Measurements from ENCODE around the gene P4HA2. TPM values are rescaled to one million over a fixed set of nuclear protein-coding genes. Genes with fewer than 3 reads are reported as not detected.

Gene P4HA2
- total RNA-seq, 1 donor from 2014 or later = 50.6 TPM

DNA sequence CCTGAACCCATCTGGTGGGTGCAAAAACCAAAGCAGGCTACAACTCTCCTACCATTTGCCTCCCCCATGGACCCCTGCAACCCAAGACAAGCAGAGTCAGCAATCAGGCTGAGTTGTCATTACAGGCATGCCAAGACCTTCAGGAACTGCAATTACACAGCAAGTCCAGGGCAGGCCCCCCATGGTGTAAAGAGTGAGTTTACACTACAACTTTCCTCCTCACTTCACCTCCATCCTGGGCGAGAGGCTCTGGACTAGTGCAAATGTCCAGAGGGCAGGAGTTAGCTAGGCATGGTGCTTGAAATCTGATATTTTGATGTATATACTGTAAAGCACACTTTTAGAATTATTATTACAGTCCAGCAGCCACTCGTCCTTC lies 7.0 kb upstream of the P4HA2 start:
- H3K9me3 ChIP-seq (ENCODE audit: control insufficient read depth in 3 of 3, low read length in 3 of 3) = no peaks in the 10 kb centered on the region
- H3K4me1 ChIP-seq (ENCODE audit: control insufficient read depth in 3 of 3, insufficient read depth in 3 of 3, low read length in 3 of 3) = no peaks in the 10 kb centered on the region
- no peaks in the 10 kb centered on the region for H3K36me3 ChIP-seq (ENCODE audit: control insufficient read depth in 3 of 3, insufficient read depth in 3 of 3, low read length in 3 of 3)
- no peak overlapping the region for H3K4me3 ChIP-seq (ENCODE audit: low read length in 3 of 3)
- H3K9ac ChIP-seq (ENCODE audit: low read depth in 1 of 3, low read length in 3 of 3) = no peak overlapping the region
- no peaks in the 10 kb centered on the region for H3K27me3 ChIP-seq (ENCODE audit: control insufficient read depth in 3 of 3, insufficient read depth in 3 of 3, low read length in 3 of 3)
- no peak overlapping the region for H3K27ac ChIP-seq (ENCODE audit: low read depth, low read length)

DNA sequence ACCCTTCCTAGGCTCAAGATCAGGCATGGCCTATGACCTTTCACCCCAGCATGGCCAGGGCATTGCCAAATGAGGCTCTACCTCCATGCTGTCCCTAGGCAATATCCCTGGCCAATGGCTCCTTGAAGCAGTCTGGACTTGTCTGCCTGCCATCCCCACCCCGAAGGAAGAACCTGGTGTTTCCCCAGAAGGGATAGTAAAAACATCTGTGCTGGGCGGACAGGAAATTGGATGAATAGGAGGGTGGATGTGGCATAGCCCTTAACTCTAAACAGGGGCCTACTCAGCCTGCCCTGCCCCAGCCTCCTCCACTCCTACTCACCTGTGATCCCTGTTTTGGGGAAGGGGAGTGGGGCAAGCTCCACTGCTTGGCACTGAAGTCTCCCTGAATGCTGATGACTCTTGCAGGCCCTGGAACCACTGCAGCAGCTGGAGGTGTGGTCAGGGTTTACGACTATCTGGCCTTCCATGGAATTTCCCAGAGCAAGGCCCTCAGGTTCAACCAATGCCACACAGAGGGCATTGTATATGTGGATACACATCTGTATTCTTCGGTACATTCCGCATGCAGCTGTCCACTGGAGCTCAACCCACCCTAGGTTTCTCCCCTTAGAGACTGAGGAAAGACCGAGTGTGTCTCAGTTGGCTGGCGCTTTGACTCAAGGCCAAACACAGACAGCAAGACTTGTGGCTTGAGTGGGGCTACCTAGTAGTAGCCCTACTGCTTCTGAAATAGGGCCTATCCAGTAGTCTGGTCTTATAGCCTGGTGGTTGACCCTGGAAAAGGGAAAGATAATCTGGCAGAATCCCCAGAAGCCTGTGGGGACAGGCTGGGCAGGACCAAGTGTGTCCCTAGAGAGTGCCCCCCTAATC lies 6.4 kb upstream of the P4HA2 start:
- no peak overlapping the region for H3K27ac ChIP-seq (ENCODE audit: low read depth, low read length)
- no peaks in the 10 kb centered on the region for H3K27me3 ChIP-seq (ENCODE audit: control insufficient read depth in 3 of 3, insufficient read depth in 3 of 3, low read length in 3 of 3)
- H3K36me3 ChIP-seq (ENCODE audit: control insufficient read depth in 3 of 3, insufficient read depth in 3 of 3, low read length in 3 of 3) = no peaks in the 10 kb centered on the region
- H3K9ac ChIP-seq (ENCODE audit: low read depth in 1 of 3, low read length in 3 of 3) = no peak overlapping the region
- no peaks in the 10 kb centered on the region for H3K4me1 ChIP-seq (ENCODE audit: control insufficient read depth in 3 of 3, insufficient read depth in 3 of 3, low read length in 3 of 3)
- H3K9me3 ChIP-seq (ENCODE audit: control insufficient read depth in 3 of 3, low read length in 3 of 3) = no peaks in the 10 kb centered on the region
- no peak overlapping the region for H3K4me3 ChIP-seq (ENCODE audit: low read length in 3 of 3)

DNA sequence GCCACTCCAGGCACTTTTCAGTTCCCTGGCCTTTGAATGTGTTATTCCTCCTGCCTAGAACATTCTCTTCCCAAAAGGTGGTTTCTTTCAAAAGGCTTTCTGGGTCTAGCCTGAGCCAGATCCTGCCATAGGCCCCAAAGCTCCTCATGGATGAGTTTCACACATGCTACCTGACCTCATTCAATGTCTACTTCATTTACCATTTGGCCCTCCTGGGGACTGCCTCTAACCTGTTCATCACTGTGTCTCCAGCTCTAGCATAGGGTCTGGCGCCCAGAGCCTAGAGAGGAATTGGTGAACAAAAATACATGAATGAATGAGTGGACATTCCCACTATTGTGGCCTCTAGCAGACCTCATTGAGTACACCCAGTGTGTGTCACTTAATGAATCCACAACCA lies 5.4 kb upstream of the P4HA2 start:
- no peaks in the 10 kb centered on the region for H3K27me3 ChIP-seq (ENCODE audit: control insufficient read depth in 3 of 3, insufficient read depth in 3 of 3, low read length in 3 of 3)
- no peak overlapping the region for H3K4me3 ChIP-seq (ENCODE audit: low read length in 3 of 3)
- no peaks in the 10 kb centered on the region for H3K9me3 ChIP-seq (ENCODE audit: control insufficient read depth in 3 of 3, low read length in 3 of 3)
- no peaks in the 10 kb centered on the region for H3K36me3 ChIP-seq (ENCODE audit: control insufficient read depth in 3 of 3, insufficient read depth in 3 of 3, low read length in 3 of 3)
- no peak overlapping the region for H3K27ac ChIP-seq (ENCODE audit: low read depth, low read length)
- H3K9ac ChIP-seq (ENCODE audit: low read depth in 1 of 3, low read length in 3 of 3) = no peak overlapping the region
- H3K4me1 ChIP-seq (ENCODE audit: control insufficient read depth in 3 of 3, insufficient read depth in 3 of 3, low read length in 3 of 3) = peaks cover 0 to 1% (median 1%) of the 10 kb centered on the region in 3 donors

DNA sequence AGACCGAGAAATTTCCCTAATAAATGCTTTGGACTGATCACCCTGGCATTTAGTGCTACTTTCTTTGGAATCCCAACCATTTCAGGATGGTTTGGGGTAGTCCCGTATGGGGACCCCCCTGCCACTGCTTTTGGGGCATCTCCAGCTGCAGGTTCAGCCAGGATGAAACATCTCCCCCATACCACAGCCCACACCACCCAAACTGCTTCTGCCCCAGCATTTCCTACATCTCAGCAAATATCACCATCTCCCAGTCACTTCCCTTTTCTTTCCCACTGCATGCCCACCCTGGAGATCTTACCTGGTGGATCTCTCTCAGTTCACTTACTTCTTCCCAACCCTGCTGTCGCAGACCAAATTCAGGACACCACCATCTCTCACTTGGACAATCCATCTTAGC lies 4.8 kb upstream of the P4HA2 start:
- H3K36me3 ChIP-seq (ENCODE audit: control insufficient read depth in 3 of 3, insufficient read depth in 3 of 3, low read length in 3 of 3) = no peaks in the 10 kb centered on the region
- H3K4me1 ChIP-seq (ENCODE audit: control insufficient read depth in 3 of 3, insufficient read depth in 3 of 3, low read length in 3 of 3) = peaks cover 0 to 4% (median 3%) of the 10 kb centered on the region in 3 donors
- no peak overlapping the region for H3K4me3 ChIP-seq (ENCODE audit: low read length in 3 of 3)
- H3K9me3 ChIP-seq (ENCODE audit: control insufficient read depth in 3 of 3, low read length in 3 of 3) = no peaks in the 10 kb centered on the region
- no peaks in the 10 kb centered on the region for H3K27me3 ChIP-seq (ENCODE audit: control insufficient read depth in 3 of 3, insufficient read depth in 3 of 3, low read length in 3 of 3)
- H3K27ac ChIP-seq (ENCODE audit: low read depth, low read length) = no peak overlapping the region
- H3K9ac ChIP-seq (ENCODE audit: low read depth in 1 of 3, low read length in 3 of 3) = no peak overlapping the region

DNA sequence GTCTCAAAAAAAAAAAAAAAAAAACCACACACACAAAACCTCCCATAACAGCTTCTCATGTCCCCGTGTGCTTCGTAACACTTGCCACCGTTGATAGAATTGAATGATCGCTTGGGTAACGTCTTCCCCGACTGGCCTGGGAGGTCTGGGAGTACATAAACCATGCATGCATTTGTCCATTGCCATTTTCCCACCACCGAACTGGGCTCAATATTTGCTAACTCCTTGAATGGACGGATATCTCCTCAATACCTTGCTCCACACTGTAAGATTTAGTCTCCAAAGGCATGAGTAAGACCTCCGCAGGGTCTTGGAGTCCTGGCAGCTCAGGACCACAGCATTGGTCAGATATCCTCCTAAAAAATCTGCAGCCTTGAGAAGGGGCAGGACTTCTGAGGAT lies 3.2 kb upstream of the P4HA2 start:
- H3K9ac ChIP-seq (ENCODE audit: low read depth in 1 of 3, low read length in 3 of 3) = no peak overlapping the region
- H3K4me1 ChIP-seq (ENCODE audit: control insufficient read depth in 3 of 3, insufficient read depth in 3 of 3, low read length in 3 of 3) = peaks cover 12 to 17% (median 14%) of the 10 kb centered on the region in 3 donors
- H3K36me3 ChIP-seq (ENCODE audit: control insufficient read depth in 3 of 3, insufficient read depth in 3 of 3, low read length in 3 of 3) = no peaks in the 10 kb centered on the region
- no peak overlapping the region for H3K27ac ChIP-seq (ENCODE audit: low read depth, low read length)
- no peaks in the 10 kb centered on the region for H3K27me3 ChIP-seq (ENCODE audit: control insufficient read depth in 3 of 3, insufficient read depth in 3 of 3, low read length in 3 of 3)
- no peak overlapping the region for H3K4me3 ChIP-seq (ENCODE audit: low read length in 3 of 3)
- H3K9me3 ChIP-seq (ENCODE audit: control insufficient read depth in 3 of 3, low read length in 3 of 3) = no peaks in the 10 kb centered on the region

DNA sequence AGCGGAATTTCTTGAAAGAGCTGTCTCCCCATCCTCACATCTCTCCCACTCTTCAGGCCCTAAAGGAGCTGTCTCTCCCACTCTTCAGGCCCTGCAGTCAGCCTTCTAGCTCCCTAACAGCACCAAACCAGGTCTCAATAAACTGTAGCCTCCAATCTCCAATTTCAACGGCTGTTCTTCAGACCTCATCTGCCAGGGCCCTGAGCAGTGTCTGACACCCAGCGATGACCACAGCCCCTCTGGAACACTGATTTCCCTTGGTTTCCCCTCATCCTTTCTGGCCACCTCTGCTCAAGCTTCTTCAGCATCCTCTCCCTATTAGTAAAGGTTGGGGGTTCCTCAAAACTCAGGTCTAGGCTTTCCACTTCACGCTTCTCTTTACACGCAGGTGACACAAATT lies 1.6 kb upstream of the P4HA2 start:
- peak overlapping the region; percentile 4 for H3K27ac ChIP-seq (ENCODE audit: low read depth, low read length)
- H3K9me3 ChIP-seq (ENCODE audit: control insufficient read depth in 3 of 3, low read length in 3 of 3) = no peaks in the 10 kb centered on the region
- H3K36me3 ChIP-seq (ENCODE audit: control insufficient read depth in 3 of 3, insufficient read depth in 3 of 3, low read length in 3 of 3) = no peaks in the 10 kb centered on the region
- no peak overlapping the region for H3K4me3 ChIP-seq (ENCODE audit: low read length in 3 of 3)
- no peaks in the 10 kb centered on the region for H3K27me3 ChIP-seq (ENCODE audit: control insufficient read depth in 3 of 3, insufficient read depth in 3 of 3, low read length in 3 of 3)
- no peak overlapping the region for H3K9ac ChIP-seq (ENCODE audit: low read depth in 1 of 3, low read length in 3 of 3)
- peaks cover 28 to 33% (median 30%) of the 10 kb centered on the region in 3 donors for H3K4me1 ChIP-seq (ENCODE audit: control insufficient read depth in 3 of 3, insufficient read depth in 3 of 3, low read length in 3 of 3)

DNA sequence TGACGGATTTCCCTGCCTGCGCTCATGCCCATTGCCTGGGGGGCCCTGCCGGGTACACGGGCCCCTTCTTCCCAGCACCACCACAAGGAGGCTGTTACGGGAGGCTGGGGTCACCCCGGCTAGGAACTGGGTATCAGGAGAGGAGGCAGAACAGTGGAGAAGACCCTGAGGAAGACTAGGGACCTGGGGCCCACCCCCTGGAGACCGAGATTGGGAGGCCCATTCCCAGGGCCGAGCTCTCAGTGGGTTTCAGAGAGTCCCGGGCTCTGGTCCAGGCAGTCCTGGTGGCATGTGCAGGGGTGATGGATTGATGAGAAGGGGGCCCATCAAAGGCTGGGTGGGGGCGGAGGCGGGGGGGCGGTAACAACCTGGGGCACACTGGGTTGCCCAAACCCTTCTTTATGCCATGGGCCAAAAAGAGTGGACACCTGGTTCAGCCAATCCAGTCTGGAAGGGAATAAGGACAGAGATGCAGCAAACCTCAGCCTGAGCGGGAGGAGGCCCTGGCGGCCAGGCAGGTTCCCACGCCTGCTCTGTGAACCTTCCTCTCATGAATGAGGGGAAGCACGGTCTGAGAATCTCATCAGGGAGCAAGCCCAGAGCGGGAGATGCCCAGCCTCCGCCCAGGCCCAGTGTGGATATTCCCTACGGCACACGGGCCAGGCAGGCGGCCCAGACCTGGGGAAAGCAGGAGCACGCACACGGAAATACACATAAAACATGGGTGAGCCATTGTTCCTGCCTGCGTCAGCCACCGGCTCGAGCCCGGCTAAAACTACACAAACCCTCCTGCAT lies 785 bp upstream of the P4HA2 start:
- Histone ChIP-seq H3K9me3 (ENCODE audit: control insufficient read depth in 3 of 3, low read length in 3 of 3) (no peaks in the 10 kb centered on the region), H3K27ac (ENCODE audit: low read depth, low read length) (peak overlapping the region; percentile 78), H3K4me3 (ENCODE audit: low read length in 3 of 3) (peak overlapping the region in 2 of 3 donors; percentile 68 to 75), H3K27me3 (ENCODE audit: control insufficient read depth in 3 of 3, insufficient read depth in 3 of 3, low read length in 3 of 3) (no peaks in the 10 kb centered on the region), H3K36me3 (ENCODE audit: control insufficient read depth in 3 of 3, insufficient read depth in 3 of 3, low read length in 3 of 3) (no peaks in the 10 kb centered on the region), H3K9ac (ENCODE audit: low read depth in 1 of 3, low read length in 3 of 3) (peak overlapping the region; percentile 72 to 86 (median 77)), H3K4me1 (ENCODE audit: control insufficient read depth in 3 of 3, insufficient read depth in 3 of 3, low read length in 3 of 3) (peaks cover 35 to 38% (median 37%) of the 10 kb centered on the region in 3 donors)

DNA sequence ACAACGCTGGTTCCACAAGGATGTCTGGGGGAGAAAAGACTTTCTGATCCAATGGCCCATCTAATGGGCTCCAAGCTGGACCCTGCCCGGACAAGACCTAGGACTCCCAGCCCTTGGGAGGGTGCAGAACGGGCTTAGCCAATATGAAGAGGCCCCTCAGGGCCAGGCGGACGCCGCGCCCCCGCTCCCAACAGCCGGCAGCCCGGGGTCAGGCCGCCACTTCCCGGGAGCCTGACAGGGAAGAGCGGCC lies 493 bp downstream of the P4HA2 start:
- H3K27me3 ChIP-seq (ENCODE audit: control insufficient read depth in 3 of 3, insufficient read depth in 3 of 3, low read length in 3 of 3) = no peaks in the 10 kb centered on the region
- H3K36me3 ChIP-seq (ENCODE audit: control insufficient read depth in 3 of 3, insufficient read depth in 3 of 3, low read length in 3 of 3) = no peaks in the 10 kb centered on the region
- H3K27ac ChIP-seq (ENCODE audit: low read depth, low read length) = peak overlapping the region; percentile 78
- H3K4me3 ChIP-seq (ENCODE audit: low read length in 3 of 3) = peak overlapping the region; percentile 68 to 75 (median 72)
- H3K9me3 ChIP-seq (ENCODE audit: control insufficient read depth in 3 of 3, low read length in 3 of 3) = no peaks in the 10 kb centered on the region
- peak overlapping the region; percentile 72 to 86 (median 77) for H3K9ac ChIP-seq (ENCODE audit: low read depth in 1 of 3, low read length in 3 of 3)
- H3K4me1 ChIP-seq (ENCODE audit: control insufficient read depth in 3 of 3, insufficient read depth in 3 of 3, low read length in 3 of 3) = peaks cover 43 to 49% (median 45%) of the 10 kb centered on the region in 3 donors

DNA sequence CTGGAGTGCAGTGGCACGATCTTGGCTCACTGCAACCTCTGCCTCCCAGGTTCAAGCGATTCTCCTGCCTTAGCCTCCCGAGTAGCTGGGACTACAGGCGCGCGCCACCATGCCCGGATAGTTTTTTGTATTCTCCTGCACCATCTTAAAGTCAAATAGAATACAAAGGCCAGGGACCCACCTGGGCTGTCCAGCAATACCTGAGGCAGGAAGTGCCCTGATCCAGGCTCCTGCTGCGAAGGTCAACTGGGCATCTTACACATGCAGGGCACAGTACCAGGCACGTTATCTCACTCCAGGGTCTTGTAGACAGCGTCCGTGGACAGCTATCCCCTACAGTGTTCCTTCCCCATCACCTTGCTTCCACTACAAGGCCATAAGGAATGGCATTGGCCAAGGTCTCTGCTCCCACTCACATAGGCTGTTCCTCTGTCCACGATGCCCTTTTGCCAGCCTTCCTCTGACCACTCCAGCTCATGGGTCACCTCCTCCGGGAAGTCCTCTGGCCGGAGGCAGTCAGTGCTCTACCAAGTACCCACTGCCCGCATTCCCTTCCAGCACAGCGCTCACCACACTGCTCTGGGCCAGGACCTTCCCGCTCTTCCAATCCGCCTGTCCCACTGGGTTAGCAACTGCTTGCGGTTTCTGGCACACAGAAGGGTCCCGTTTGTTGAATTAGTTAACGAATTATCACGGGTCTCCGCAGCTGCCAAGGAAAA lies 978 bp downstream of the P4HA2 start:
- Histone ChIP-seq H3K27ac (ENCODE audit: low read depth, low read length) (peak overlapping the region; percentile 78), H3K4me3 (ENCODE audit: low read length in 3 of 3) (peak overlapping the region; percentile 68 to 75 (median 72)), H3K9ac (ENCODE audit: low read depth in 1 of 3, low read length in 3 of 3) (peak overlapping the region; percentile 72 to 86 (median 77)), H3K36me3 (ENCODE audit: control insufficient read depth in 3 of 3, insufficient read depth in 3 of 3, low read length in 3 of 3) (no peaks in the 10 kb centered on the region), H3K9me3 (ENCODE audit: control insufficient read depth in 3 of 3, low read length in 3 of 3) (no peaks in the 10 kb centered on the region), H3K4me1 (ENCODE audit: control insufficient read depth in 3 of 3, insufficient read depth in 3 of 3, low read length in 3 of 3) (peaks cover 45 to 54% (median 48%) of the 10 kb centered on the region in 3 donors), H3K27me3 (ENCODE audit: control insufficient read depth in 3 of 3, insufficient read depth in 3 of 3, low read length in 3 of 3) (no peaks in the 10 kb centered on the region)
